Measurements from ENCODE around the gene DHRSX. TPM values are rescaled to one million over a fixed set of nuclear protein-coding genes. Genes with fewer than 3 reads are reported as not detected.

The DHRSX gene, protein sequence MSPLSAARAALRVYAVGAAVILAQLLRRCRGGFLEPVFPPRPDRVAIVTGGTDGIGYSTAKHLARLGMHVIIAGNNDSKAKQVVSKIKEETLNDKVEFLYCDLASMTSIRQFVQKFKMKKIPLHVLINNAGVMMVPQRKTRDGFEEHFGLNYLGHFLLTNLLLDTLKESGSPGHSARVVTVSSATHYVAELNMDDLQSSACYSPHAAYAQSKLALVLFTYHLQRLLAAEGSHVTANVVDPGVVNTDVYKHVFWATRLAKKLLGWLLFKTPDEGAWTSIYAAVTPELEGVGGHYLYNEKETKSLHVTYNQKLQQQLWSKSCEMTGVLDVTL
- 18.3 and 36.0 TPM in 2 replicates for total RNA-seq

DNA sequence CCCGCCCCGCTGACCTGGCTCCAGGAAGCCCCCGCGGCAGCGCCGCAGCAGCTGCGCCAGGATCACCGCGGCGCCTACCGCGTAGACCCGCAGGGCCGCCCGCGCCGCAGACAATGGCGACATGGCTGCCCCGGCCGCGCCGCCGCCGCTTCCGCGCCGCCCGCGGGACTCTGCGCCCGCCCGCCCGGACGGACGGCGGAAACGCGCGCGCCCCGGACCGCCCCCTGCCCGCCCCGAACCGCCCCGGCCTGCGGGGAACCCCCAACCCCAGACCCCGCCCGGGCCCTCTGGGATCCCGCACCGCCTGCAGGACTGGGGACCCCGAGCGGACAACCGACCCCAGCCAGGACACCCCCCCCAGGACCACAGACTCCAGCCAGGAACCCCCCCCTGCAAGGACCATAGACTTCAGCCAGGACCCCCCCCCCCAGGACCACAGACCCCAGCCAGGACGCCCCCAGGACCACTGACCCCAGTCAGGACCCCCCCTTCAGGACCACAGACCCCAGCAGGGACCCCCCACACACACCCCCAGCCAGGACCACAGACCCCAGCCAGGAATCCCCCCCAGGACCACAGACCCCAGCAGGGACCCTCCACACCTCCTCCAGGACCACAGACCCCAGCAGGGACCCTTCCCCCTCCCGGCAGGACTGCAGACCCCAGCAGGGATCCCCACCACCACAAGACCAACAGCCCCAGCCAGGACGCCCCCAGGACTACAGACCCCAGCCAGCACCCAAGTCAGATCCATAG, at the start of gene DHRSX, which contains the start of gene ZBED1:
DHRSX (minus strand) TSS at position 174 of the 756 bp plus-strand sequence; CDS start at position 123, 51 bp downstream.
ZBED1 (minus strand) TSS at position 174 of the 756 bp plus-strand sequence. CDS start 10,257 bp downstream, outside the sequence.

Other genes starting within 250 kb of the DHRSX start
- 34.6 and 37.9 TPM in 2 replicates for gene ZBED1, start within 50 bp of the DHRSX start, total RNA-seq
- gene CD99, start 190.3 kb upstream of the DHRSX start, total RNA-seq: 349 and 379 TPM in 2 replicates

Measured in myometrial cell (primary cell).